Smooth muscle cell (in vitro differentiated cells): Measurements from ENCODE around the gene PLEKHO2. TPM values are rescaled to one million over a fixed set of nuclear protein-coding genes. Genes with fewer than 3 reads are reported as not detected.

Experiments used
- DNase-seq: peaks from one replicate; lab custom pipeline; 2025; ENCODE audit not compliant: unreplicated experiment; lab: John Stamatoyannopoulos, UW
- H2AFZ ChIP-seq: fragments of 200-600 bp; sonication (generic); 2 replicates; pipeline ENCODE4 v1.6.0; 2016; ENCODE audit warnings: antibody characterized with exemption, low read depth, mild to moderate bottlenecking
- H3F3A ChIP-seq: fragments of 200-600 bp; sonication (generic); 2 replicates; pipeline ENCODE4 v1.6.0; 2017; ENCODE audit warnings: antibody characterized with exemption, low read depth
- H3K27ac ChIP-seq: fragments of 200-600 bp; sonication (generic); 2 replicates; pipeline ENCODE4 v1.5.1; 2016; ENCODE audit warnings: low read depth, mild to moderate bottlenecking
- H3K27me3 ChIP-seq: fragments of 200-600 bp; sonication (generic); 2 replicates; pipeline ENCODE4 v1.6.1; 2016; ENCODE audit warnings: low read depth, mild to moderate bottlenecking
- H3K36me3 ChIP-seq: fragments of 200-600 bp; sonication (generic); 2 replicates; pipeline ENCODE4 v1.5.1; 2016; ENCODE audit warnings: low read depth
- H3K4me1 ChIP-seq: fragments of 200-600 bp; sonication (generic); 2 replicates; pipeline ENCODE4 v1.5.1; 2016; ENCODE audit warnings: low read depth
- H3K4me2 ChIP-seq: fragments of 200-600 bp; sonication (generic); 2 replicates; pipeline ENCODE4 v1.6.0; 2016; ENCODE audit warnings: mild to moderate bottlenecking
- H3K4me3 ChIP-seq: fragments of 200-600 bp; sonication (generic); 2 replicates; pipeline ENCODE4 v1.5.1; 2016; ENCODE audit warnings: mild to moderate bottlenecking
- H3K79me2 ChIP-seq: fragments of 200-600 bp; sonication (generic); 2 replicates; pipeline ENCODE4 v1.6.0; 2016; ENCODE audit warnings: low read depth, mild to moderate bottlenecking
- H3K9ac ChIP-seq: fragments of 200-600 bp; sonication (generic); 2 replicates; pipeline ENCODE4 v1.6.0; 2016; ENCODE audit warnings: low read depth
- H3K9me3 ChIP-seq: fragments of 200-600 bp; sonication (generic); replicated peaks from 2 replicates; pipeline ENCODE4 v1.5.1; 2016; ENCODE audit warnings: low read depth
- H4K20me1 ChIP-seq: fragments of 200-600 bp; sonication (generic); 2 replicates; pipeline ENCODE4 v1.6.0; 2016; ENCODE audit warnings: low read depth
- CTCF ChIP-seq: fragments of 200-600 bp; sonication (generic); IDR thresholded peaks from 2 replicates; pipeline ENCODE4 v1.5.1; 2017; ENCODE audit warnings: borderline replicate concordance, mild to moderate bottlenecking, antibody characterized with exemption; ENCODE audit not compliant: insufficient read depth, poor library complexity, severe bottlenecking
- WGBS: methylation state at CpG from one replicate; pipeline ENCODE4 v1.1.7; 2016; ENCODE audit warnings: low lambda C conversion rate; 5-methylcytosine and 5-hydroxymethylcytosine counted together
- polyA plus RNA-seq: library from polyadenylated mRNA; unstranded; fragments of >200 nt; fragmentation: Nextera tagmentation; extraction: Ambion mirVana; gene quantifications from 2 replicates; pipeline ENCODE4 v1.2.1, GENCODE V29; 2016
- total RNA-seq: library from RNA; depleted of rRNA; stranded (reverse); fragments of >200 nt; gene quantifications from 2 replicates; pipeline ENCODE4 v1.2.3, GENCODE V29; 2014

PLEKHO2 gene
- total and polyA plus RNA-seq, 2 experiments from 2014 or later, result 7.9 to 16.3 TPM

- Histone ChIP-seq H3K27me3 (no peaks in the 10 kb centered on the region), H3K9ac (no peak overlapping the region), H3K27ac (no peak overlapping the region), H3K4me3 (no peak overlapping the region), H3K36me3 (no peaks in the 10 kb centered on the region), H2AFZ (no peak overlapping the region), H3K79me2 (no peaks in the 10 kb centered on the region), H3K4me2 (no peak overlapping the region), H3K4me1 (peaks cover 11% of the 10 kb centered on the region), H3F3A (peaks cover 11% of the 10 kb centered on the region), H3K9me3 (no peaks in the 10 kb centered on the region), H4K20me1 (no peaks in the 10 kb centered on the region)
- no peak for TF ChIP-seq CTCF
- DNase-seq, result no peak
- 100% methylated on average over 2 of the region's 2 CpGs for WGBS
Measured at GRCh38 chr15:64901914-64902313, 60.2 kb downstream of the PLEKHO2 start.

- no peaks in the 10 kb centered on the region for H4K20me1 ChIP-seq
- no peak overlapping the region for H3K4me3 ChIP-seq
- H3K4me2 ChIP-seq, result no peak overlapping the region
- no peak overlapping the region for H3K27ac ChIP-seq
- 92% methylated on average over 4 of the region's 4 CpGs for WGBS
- no peak for TF ChIP-seq CTCF
- H3K36me3 ChIP-seq, result no peaks in the 10 kb centered on the region
- H3K79me2 ChIP-seq, result no peaks in the 10 kb centered on the region
- no peaks in the 10 kb centered on the region for H3K9me3 ChIP-seq
- H3K27me3 ChIP-seq, result no peaks in the 10 kb centered on the region
- peaks cover 3% of the 10 kb centered on the region for H3F3A ChIP-seq
- no peak overlapping the region for H3K9ac ChIP-seq
- H2AFZ ChIP-seq, result no peak overlapping the region
- peaks cover 11% of the 10 kb centered on the region for H3K4me1 ChIP-seq
- no peak for DNase-seq
Measured at GRCh38 chr15:64902863-64903262, 61.1 kb downstream of the PLEKHO2 start.

GRCh38 chr15:64903326-64903950 lies 61.7 kb downstream of the PLEKHO2 start:
- Histone ChIP-seq H3K27me3 (no peaks in the 10 kb centered on the region), H3K4me1 (peaks cover 11% of the 10 kb centered on the region), H3K79me2 (no peaks in the 10 kb centered on the region), H4K20me1 (no peaks in the 10 kb centered on the region), H3K36me3 (no peaks in the 10 kb centered on the region), H3K4me3 (no peak overlapping the region), H3F3A (no peaks in the 10 kb centered on the region), H3K27ac (no peak overlapping the region), H3K9me3 (no peaks in the 10 kb centered on the region), H3K9ac (no peak overlapping the region), H3K4me2 (no peak overlapping the region), H2AFZ (no peak overlapping the region)
- WGBS, result 79% methylated on average over 4 of the region's 4 CpGs
- no peak for DNase-seq
- no peak for TF ChIP-seq CTCF

GRCh38 chr15:64904189-64904588 lies 62.5 kb downstream of the PLEKHO2 start:
- H3K27ac ChIP-seq, result no peak overlapping the region
- WGBS, result 93% methylated on average over 4 of the region's 4 CpGs
- H3F3A ChIP-seq, result no peaks in the 10 kb centered on the region
- no peak overlapping the region for H3K4me3 ChIP-seq
- DNase-seq, result no peak
- H3K79me2 ChIP-seq, result no peaks in the 10 kb centered on the region
- no peak overlapping the region for H3K9ac ChIP-seq
- peaks cover 5% of the 10 kb centered on the region for H3K4me1 ChIP-seq
- H3K4me2 ChIP-seq, result no peak overlapping the region
- no peak overlapping the region for H2AFZ ChIP-seq
- no peaks in the 10 kb centered on the region for H3K9me3 ChIP-seq
- no peaks in the 10 kb centered on the region for H4K20me1 ChIP-seq
- TF ChIP-seq CTCF, result no peak
- no peaks in the 10 kb centered on the region for H3K27me3 ChIP-seq
- H3K36me3 ChIP-seq, result no peaks in the 10 kb centered on the region
